NCI-H2029 treated with DMSO at 0.1 percent for 48 hours (cell line): Measurements from ENCODE around the gene PACS1.

ENCODE experiments used
- DNase-seq: peaks from one replicate; lab custom pipeline; 2025; lab: John Stamatoyannopoulos, UW

The PACS1 gene

DNA sequence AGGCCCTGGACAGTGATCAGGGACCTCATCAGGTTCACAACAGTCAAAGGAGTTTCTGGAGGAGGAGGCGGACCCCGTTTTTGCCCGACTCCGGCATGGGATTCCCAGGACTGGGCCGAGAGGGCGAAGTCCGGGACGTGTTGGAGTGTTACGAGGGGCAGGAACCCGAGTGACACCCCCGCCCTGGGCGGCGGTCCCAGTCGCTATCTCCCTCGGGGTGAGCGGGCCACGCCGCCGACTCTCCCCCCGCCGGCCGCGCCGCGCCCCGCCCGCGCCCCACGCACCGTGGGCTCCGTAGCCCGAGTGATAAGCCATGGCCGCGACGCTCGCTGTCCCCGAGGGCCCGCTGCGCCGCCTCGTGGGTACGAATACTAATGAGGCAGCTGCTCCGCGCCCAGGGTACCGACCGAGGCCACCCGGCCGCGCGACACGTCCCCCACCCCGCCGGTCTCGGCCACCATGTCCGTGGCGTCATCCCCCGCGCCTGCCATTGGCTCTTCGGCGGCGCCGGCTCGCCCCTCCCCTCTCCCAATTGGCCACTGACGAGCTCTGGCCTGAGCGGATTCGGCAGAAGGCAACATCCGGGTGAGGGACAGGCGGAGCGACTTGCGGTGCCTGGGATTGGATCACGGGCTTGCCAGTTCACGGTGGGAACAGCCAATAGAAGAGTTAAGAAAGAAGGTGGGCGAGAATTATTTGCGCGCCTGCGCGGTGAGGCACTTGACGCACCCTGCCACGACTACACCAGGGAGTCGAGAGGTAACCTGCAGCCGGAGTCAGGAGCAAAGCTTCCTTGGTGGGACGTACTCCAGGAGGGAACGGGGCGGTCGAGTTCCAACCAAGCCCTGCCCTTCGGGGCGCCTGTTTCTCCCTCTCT lies 218.8 kb downstream of the PACS1 start, which contains the start of gene YIF1A:
TSS of gene YIF1A (minus strand) at position 473 of the 877 bp plus-strand sequence. CDS start at position 315, 158 bp downstream.
- peak; percentile 96 for DNase-seq

- DNase-seq = no peak
These were observed 219.7 kb downstream of the PACS1 start for GRCh38 chr11:66289548-66290329.

DNA sequence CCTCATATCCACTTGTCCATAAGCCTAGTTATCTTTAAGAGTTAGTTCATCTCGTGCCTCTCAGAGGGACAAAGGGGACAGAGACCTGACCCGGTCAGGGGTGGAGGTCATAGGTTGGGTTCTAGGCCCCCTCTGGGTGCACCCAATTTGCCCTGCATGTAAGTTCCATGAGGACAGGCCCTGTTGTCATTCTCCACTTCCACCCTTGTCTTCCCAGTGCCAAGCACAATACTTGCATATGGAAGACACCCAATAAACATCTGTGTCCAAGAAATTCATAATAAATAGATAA lies 220.2 kb downstream of the PACS1 start:
- no peak for DNase-seq

- no peak for DNase-seq
These were observed 221.2 kb downstream of the PACS1 start for GRCh38 chr11:66291303-66291705.

DNA sequence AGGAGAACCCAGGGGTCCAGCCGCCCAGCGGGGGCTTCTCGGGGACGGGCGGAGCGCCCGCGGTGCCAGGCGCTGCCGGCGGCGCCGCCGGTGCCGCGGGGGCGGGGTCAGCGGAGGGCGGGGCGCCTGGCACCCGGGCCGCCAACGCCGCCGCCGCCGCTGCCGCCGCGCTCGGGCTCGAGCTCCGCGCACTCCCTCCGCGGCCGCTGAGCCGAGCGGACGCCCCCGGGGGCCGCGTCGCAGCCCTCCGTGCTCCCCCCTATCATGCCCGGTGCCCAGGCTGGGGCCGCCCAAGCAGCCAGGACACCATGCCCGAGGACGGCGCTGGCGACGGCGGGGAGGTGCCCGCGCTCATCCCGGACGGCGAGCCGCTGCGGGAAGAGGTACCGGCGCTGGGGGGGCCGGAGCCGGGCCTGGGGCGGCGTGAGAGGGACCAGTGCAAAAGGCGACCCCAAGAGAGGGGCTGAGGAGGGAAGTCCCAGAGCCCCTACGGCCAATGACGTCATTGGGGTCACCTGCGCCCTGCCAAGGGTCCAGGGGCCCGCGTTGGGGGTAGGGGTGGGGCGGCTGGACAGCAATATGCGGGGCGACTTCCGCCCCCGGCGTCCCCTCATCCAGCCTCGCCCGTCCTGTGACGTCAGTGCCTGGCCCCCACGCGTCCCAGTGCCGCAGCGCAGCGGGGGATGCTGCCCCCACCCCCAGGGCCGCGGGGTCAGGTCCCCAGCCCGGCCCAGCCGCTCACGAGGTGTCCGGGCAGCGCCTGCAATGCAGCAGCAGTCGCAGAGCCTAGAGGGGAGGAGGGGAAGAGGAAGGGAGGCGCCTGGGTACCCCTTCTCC lies 221.9 kb downstream of the PACS1 start, which contains the start of gene TMEM151A:
TSS of gene TMEM151A (plus strand) at position 189 of the 837 bp plus-strand sequence. CDS start at position 309, 120 bp downstream.
- DNase-seq = no peak

DNA sequence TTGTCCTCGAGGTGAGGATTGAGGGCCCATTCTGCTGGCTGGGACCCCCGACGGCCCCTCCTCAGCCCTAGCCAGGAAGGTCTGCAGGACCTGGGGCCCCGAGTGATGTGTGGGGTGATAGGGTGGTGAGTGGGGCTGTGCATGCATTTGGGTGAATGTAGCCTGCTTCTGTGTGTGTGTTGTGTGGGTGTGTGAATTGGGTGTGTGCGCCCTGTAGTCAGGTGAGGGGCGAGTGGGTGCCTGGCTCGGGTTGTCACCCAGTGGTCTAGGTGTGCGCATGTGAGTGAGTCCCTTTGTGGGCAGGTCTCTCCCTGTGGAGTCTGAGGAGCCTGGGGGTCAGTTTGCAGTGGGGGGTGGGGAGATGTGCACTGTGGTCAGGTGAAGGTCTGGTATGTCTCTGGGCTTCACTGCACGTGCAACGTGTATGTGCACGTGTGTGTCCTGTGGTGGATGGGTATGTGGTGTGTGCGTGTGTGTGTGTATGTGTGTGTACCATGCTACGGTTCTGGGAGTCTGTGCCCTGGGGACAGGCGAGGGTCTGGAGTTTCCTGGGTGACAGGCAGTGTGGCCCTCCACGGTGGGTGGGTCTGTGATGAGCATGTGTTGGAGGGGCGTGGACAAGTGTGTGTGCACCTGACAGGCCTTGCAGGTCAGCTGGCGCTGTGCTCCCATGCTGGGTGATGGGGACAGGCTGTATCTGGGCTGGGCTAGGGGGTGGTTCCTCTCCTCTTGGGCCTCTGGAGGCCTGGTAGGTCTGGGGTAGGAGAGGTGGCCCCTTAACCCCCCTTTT lies 222.7 kb downstream of the PACS1 start:
- no peak for DNase-seq

- DNase-seq = no peak
These were observed 223.3 kb downstream of the PACS1 start for GRCh38 chr11:66293352-66293751.

GRCh38 chr11:66293777-66294625 lies 223.9 kb downstream of the PACS1 start:
- DNase-seq = no peak
